Thyroid gland (tissue), 4 donors: ENCODE measurements around the gene DUSP22. TPM values are rescaled to one million over a fixed set of nuclear protein-coding genes. Genes with fewer than 3 reads are reported as not detected.

Experiments used
- DNase-seq, 2 donors: peaks; one replicate each; pipeline ENCODE4 v3.0.0-alpha.2; 2019
- H3K27ac ChIP-seq, 3 donors: fragments of 200-600 bp; sonication (generic); 1 replicate in 2 of 3; 2 replicates in 1 of 3; pipeline ENCODE4 v1.5.1; 2016 to 2019; ENCODE audit warnings: mild to moderate bottlenecking in 1 of 3, moderate library complexity in 1 of 3
- H3K27me3 ChIP-seq: fragments of 200-600 bp; sonication (generic); one replicate; pipeline ENCODE4 v1.5.1; 2019
- H3K36me3 ChIP-seq, 2 donors: fragments of 200-600 bp; sonication (generic); one replicate each; pipeline ENCODE4 v1.5.1; 2016 to 2019
- H3K4me1 ChIP-seq, 2 donors: fragments of 200-600 bp; sonication (generic); one replicate each; pipeline ENCODE4 v1.5.1; 2017 to 2019
- H3K4me3 ChIP-seq, 3 donors: fragments of 200-600 bp; sonication (generic); replicated peaks in 1 of 3; 1 replicate in 2 of 3; 2 replicates in 1 of 3; pipeline ENCODE4 v1.5.1; 2016; ENCODE audit warnings: mild to moderate bottlenecking in 1 of 3
- H3K9me3 ChIP-seq: fragments of 200-600 bp; sonication (generic); one replicate; pipeline ENCODE4 v1.5.1; 2017
- POLR2A ChIP-seq, 2 donors: fragments of 450-650 bp; IDR thresholded peaks; one replicate each; pipeline ENCODE4 v1.6.1; 2017; ENCODE audit warnings: antibody characterized with exemption in 2 of 2, mild to moderate bottlenecking in 2 of 2, moderate library complexity in 1 of 2
- WGBS, 2 donors: methylation state at CpG; one replicate each; pipeline ENCODE4 v1.1.5; 2017; 5-methylcytosine and 5-hydroxymethylcytosine counted together
- intact Hi-C: fragments of 100-400 bp; cut with DNase I; formaldehyde crosslinking; loops from one replicate; pipeline ENCODE4 v1.15.1; 2023
- total RNA-seq, 4 donors: library from RNA; depleted of rRNA; stranded (reverse); fragments of >200 nt; gene quantifications; one replicate each; pipeline ENCODE4 v1.2.3, GENCODE V29; 2016
- TF ChIP-seq, protein P1 (sequence below), 6 experiments: fragments of 200-600 bp in 3 of 6; fragments of 450-650 bp in 3 of 6; sonication (generic) in 3 of 6; IDR thresholded peaks; one replicate each; pipeline ENCODE4 v1.5.1; 2016 to 2019; ENCODE audit warnings: antibody characterized with exemption in 6 of 6, mild to moderate bottlenecking in 2 of 6, inconsistent platforms in 1 of 6, moderate library complexity in 1 of 6

DUSP22 gene
- total RNA-seq, 4 donors from 2014 or later: 40.4 to 68.8 (median 59.4) TPM

DNA sequence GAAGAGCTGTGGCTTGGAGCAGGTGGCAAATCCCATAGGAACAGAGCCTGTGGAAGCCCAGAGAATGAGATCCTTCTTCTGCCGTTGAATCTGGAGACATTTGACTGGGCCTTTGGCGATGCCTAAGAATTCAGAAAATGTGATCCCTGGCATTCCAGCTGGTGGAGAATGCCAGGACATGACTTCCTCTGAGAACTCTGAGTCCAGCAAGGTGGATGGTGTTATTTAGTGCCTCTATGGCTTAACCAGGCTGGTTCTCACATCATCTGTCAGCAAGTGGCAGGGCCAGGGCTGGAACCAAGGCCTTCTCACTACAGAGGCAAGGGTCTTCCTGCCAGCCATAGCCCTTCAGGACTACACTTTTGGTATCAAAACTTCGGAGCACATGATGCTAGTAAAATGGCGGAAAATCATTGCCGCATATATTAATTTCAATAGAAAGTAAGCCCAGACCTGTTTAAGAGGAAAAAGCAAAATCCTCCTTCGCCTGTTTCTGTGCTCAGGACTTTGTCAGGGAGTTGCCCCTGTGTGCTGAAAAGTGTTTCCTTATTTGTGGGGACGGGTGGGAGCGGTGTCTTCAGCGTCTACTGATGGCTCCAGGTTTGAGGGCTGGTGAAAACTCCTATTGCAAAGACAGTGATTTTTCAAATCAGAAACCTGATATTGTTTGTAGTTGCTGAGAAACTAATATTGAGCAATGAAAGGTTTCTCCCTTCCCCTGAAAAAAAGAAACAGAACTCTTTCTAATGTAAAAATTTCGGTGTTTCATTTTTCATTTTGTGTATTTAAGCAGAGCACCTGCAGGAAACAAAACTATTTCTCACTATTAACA is 23.9 kb downstream of the DUSP22 start:
- 83 to 84% methylated on average over 10 of the region's 10 CpGs for WGBS, 2 donors
- Histone ChIP-seq H3K36me3 (no peaks in the 10 kb centered on the region), H3K9me3 (no peaks in the 10 kb centered on the region), H3K27ac (no peak overlapping the region), H3K4me1 (peaks cover 0 to 14% of the 10 kb centered on the region in 2 donors), H3K4me3 (no peak overlapping the region), H3K27me3 (no peaks in the 10 kb centered on the region)
- TF ChIP-seq, protein P1, sequence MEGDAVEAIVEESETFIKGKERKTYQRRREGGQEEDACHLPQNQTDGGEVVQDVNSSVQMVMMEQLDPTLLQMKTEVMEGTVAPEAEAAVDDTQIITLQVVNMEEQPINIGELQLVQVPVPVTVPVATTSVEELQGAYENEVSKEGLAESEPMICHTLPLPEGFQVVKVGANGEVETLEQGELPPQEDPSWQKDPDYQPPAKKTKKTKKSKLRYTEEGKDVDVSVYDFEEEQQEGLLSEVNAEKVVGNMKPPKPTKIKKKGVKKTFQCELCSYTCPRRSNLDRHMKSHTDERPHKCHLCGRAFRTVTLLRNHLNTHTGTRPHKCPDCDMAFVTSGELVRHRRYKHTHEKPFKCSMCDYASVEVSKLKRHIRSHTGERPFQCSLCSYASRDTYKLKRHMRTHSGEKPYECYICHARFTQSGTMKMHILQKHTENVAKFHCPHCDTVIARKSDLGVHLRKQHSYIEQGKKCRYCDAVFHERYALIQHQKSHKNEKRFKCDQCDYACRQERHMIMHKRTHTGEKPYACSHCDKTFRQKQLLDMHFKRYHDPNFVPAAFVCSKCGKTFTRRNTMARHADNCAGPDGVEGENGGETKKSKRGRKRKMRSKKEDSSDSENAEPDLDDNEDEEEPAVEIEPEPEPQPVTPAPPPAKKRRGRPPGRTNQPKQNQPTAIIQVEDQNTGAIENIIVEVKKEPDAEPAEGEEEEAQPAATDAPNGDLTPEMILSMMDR (IDR thresholded peaks at IDR 0.05): no peak
- no peak for TF ChIP-seq POLR2A (IDR thresholded peaks at IDR 0.05)
- intact Hi-C loops: no loop called here
- DNase-seq: no peak

DNA sequence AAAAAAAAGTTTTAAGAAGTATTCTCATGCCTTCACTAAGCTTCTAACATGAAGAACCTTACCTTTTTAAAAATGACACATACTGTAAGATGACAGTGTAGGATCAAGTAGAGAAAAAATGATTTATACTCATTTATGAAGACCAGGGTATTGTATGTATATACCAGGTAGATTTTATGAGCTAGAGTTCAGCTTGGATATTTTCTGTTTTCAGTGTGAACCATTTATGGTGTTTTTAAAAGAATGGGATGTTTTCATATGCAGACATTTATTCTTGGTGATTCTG is 24.4 kb downstream of the DUSP22 start:
- no peaks in the 10 kb centered on the region for H3K36me3 ChIP-seq
- TF ChIP-seq, protein P1 (IDR thresholded peaks at IDR 0.05): no peak
- TF ChIP-seq POLR2A (IDR thresholded peaks at IDR 0.05): no peak
- H3K27me3 ChIP-seq: no peaks in the 10 kb centered on the region
- no peaks in the 10 kb centered on the region for H3K9me3 ChIP-seq
- peaks cover 0 to 14% of the 10 kb centered on the region in 2 donors for H3K4me1 ChIP-seq
- H3K4me3 ChIP-seq: no peak overlapping the region
- DNase-seq: no peak
- intact Hi-C loops: no loop called here
- H3K27ac ChIP-seq: no peak overlapping the region

DNA sequence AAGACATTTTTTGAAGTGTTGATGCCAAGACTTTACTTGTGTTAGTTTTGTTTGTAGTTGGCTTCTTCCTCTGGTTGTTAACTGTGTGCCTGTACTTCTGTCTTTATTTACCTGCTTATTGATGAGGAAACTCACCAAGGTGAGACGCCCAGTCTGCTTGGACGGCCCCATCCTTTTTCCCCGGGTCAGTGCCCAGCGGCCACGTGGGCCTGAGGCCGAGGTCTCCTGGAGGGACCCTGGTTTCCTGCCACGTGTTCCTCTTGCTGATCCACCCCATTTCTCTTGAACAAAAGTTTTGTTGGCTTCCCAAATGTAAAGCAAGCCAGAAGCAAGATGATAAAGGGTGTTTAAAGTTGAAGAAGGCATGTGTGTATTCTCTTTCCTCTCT is 24.8 kb downstream of the DUSP22 start:
- no peak overlapping the region for H3K27ac ChIP-seq
- H3K4me3 ChIP-seq: no peak overlapping the region
- no peaks in the 10 kb centered on the region for H3K9me3 ChIP-seq
- H3K36me3 ChIP-seq: no peaks in the 10 kb centered on the region
- no peaks in the 10 kb centered on the region for H3K27me3 ChIP-seq
- peaks cover 0 to 14% of the 10 kb centered on the region in 2 donors for H3K4me1 ChIP-seq
- intact Hi-C loops: no loop called here
- no peak for TF ChIP-seq POLR2A (IDR thresholded peaks at IDR 0.05)
- DNase-seq: no peak
- WGBS, 2 donors: 53 to 58% methylated on average over 7 of the region's 7 CpGs

DNA sequence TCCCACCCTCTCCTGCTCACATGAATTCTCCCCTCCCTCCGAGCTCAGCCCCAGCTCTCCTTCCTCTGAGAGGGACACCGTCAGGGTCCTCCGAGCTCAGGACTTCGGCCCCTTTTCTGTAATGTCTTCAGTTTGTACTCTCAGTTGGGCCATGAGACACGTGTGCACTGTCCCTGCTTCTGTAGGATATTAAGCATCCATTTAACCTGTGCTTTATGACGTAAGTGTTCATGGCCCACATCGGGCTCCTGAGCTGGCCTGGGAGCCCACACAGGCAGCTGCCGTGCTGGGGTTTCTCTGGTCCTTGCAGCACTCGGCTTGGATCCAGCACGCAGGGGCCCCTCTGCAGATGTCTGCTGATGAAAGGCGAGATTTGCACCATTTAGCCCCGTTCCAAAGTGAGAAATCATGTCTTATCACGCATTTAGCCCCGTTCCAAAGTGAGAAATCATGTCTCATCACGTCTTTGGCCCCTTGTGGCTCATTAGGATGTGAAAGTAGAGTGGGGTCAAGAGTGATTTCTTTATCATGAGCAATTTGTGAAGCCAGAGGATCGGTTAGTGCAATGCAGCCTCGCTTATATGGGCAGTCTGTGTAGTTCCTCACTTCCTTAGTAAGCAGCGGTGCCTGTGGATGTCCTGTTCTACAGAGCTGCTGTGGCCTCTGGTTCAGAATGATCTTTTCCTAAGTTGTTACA is 25.3 kb downstream of the DUSP22 start:
- intact Hi-C loops: no loop called here
- TF ChIP-seq POLR2A (IDR thresholded peaks at IDR 0.05): no peak
- TF ChIP-seq, protein P1 (IDR thresholded peaks at IDR 0.05): no peak
- no peaks in the 10 kb centered on the region for H3K9me3 ChIP-seq
- no peak overlapping the region for H3K4me3 ChIP-seq
- no peaks in the 10 kb centered on the region for H3K36me3 ChIP-seq
- H3K27me3 ChIP-seq: no peaks in the 10 kb centered on the region
- no peak for DNase-seq
- H3K27ac ChIP-seq: no peak overlapping the region
- whole genome bisulfite sequencing, 2 donors: 77 to 78% methylated on average over 18 of the region's 18 CpGs
- peaks cover 0 to 11% of the 10 kb centered on the region in 2 donors for H3K4me1 ChIP-seq

DNA sequence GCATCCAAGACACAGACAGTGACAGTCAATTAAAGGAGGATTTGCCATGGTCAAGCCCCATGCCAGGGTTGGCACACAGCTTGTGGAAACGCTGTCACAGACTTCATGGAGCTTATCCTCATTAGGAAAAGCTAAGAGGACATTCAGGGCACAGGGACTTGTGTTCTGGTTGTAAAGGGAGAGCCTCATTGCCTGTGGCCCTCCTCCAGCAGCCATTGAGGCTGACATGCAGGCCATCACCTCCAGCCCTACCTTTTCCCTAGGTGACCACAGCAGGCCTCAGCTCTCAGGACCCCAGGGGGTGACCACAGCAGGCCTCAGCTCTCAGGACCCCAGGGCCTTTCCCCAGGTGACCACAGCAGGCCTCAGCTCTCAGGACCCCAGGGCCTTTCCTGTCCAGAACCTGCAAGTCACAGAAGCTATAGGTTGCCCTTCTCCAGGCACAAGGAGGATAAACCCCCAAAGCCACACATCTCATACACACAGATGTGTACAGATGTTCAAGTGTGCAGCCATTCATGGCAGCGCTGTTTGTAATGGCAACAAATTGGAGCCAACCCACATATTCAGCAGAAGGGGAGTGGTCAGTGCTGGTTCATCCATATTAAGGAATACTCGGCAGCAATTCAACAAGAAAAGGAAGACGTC is 26.1 kb downstream of the DUSP22 start:
- no peak overlapping the region for H3K27ac ChIP-seq
- no peak for TF ChIP-seq POLR2A (IDR thresholded peaks at IDR 0.05)
- TF ChIP-seq, protein P1 (IDR thresholded peaks at IDR 0.05): no peak
- H3K27me3 ChIP-seq: no peaks in the 10 kb centered on the region
- 83% methylated on average over 4 of the region's 4 CpGs for WGBS, 2 donors
- intact Hi-C loops: no loop called here
- H3K9me3 ChIP-seq: no peaks in the 10 kb centered on the region
- DNase-seq: no peak
- peaks cover 0 to 7% of the 10 kb centered on the region in 2 donors for H3K4me1 ChIP-seq
- H3K36me3 ChIP-seq: no peaks in the 10 kb centered on the region
- H3K4me3 ChIP-seq: no peak overlapping the region
